PC-3 (cell line): ENCODE results near the gene LMBR1. TPM values are rescaled to one million over a fixed set of nuclear protein-coding genes. Genes with fewer than 3 reads are reported as not detected.

Experiments used
- ATAC-seq: fragments of 200-7000 bp; cut with Tn5 transposase; 2 replicates; pipeline ENCODE4 v1.9.1; 2020; ENCODE audit warnings: mild to moderate bottlenecking, moderate library complexity
- BruUV-seq: library from RNA; stranded (reverse); fragments of 400-500 nt; replicated peaks from 2 replicates; lab custom pipeline; 2021; lab: Mats Ljungman, UMichigan
- CTCF ChIA-PET: fragments of 300-600 bp; sonication (Branson Sonifier 250); formaldehyde crosslinking; loops from one replicate; lab custom pipeline; 2022; ENCODE audit warnings: antibody characterized with exemption; lab: Charles Lee
- POLR2A ChIA-PET: fragments of 300-600 bp; sonication (Branson Sonifier 250); formaldehyde crosslinking; loops from one replicate; lab custom pipeline; 2022; ENCODE audit warnings: antibody characterized with exemption; ENCODE audit not compliant: unreplicated experiment; lab: Charles Lee
- DNase-seq: peaks from one replicate; pipeline ENCODE4 v3.0.0-alpha.2; 2015
- H2AFZ ChIP-seq: fragments of 300-600 bp; sonication (generic); 2 replicates; pipeline ENCODE4 v1.6.0; 2016; ENCODE audit warnings: antibody characterized with exemption, low read length
- H3F3A ChIP-seq: fragments of 300-600 bp; sonication (generic); one replicate; pipeline ENCODE4 v1.6.0; 2017; ENCODE audit warnings: antibody characterized with exemption, low read length, control low read depth, mild to moderate bottlenecking; ENCODE audit not compliant: unreplicated experiment
- H3K27ac ChIP-seq: fragments of 300-600 bp; sonication (generic); 2 replicates; pipeline ENCODE4 v1.5.1; 2016; ENCODE audit warnings: mild to moderate bottlenecking, low read length
- H3K27me3 ChIP-seq: fragments of 300-600 bp; sonication (generic); 2 replicates; pipeline ENCODE4 v1.6.1; 2016; ENCODE audit warnings: low read length, mixed read lengths
- H3K36me3 ChIP-seq: fragments of 300-600 bp; sonication (generic); 2 replicates; pipeline ENCODE4 v1.6.1; 2016; ENCODE audit warnings: low read depth, mixed run types, low read length, mixed read lengths
- H3K4me1 ChIP-seq: fragments of 300-600 bp; sonication (generic); 2 replicates; pipeline ENCODE4 v1.5.1; 2016; ENCODE audit warnings: low read length; ENCODE audit not compliant: insufficient read depth
- H3K4me2 ChIP-seq: fragments of 300-600 bp; sonication (generic); 2 replicates; pipeline ENCODE4 v1.6.0; 2016; ENCODE audit warnings: low read length
- H3K4me3 ChIP-seq: fragments of 300-600 bp; sonication (generic); 2 replicates; pipeline ENCODE4 v1.5.1; 2016; ENCODE audit warnings: mild to moderate bottlenecking, low read length, mixed read lengths
- H3K79me2 ChIP-seq: fragments of 300-600 bp; sonication (generic); 2 replicates; pipeline ENCODE4 v1.6.1; 2017; ENCODE audit warnings: low read length, mixed read lengths
- H3K9ac ChIP-seq: fragments of 300-600 bp; sonication (generic); 2 replicates; pipeline ENCODE4 v1.6.0; 2016; ENCODE audit warnings: mild to moderate bottlenecking, low read length
- H3K9me2 ChIP-seq: fragments of 300-600 bp; sonication (generic); replicated peaks from 2 replicates; pipeline ENCODE4 v1.6.1; 2016; ENCODE audit warnings: mixed run types, low read length, mixed read lengths
- H3K9me3 ChIP-seq: fragments of 300-600 bp; sonication (generic); 2 replicates; pipeline ENCODE4 v1.6.1; 2016; ENCODE audit warnings: low read length, mixed read lengths
- H4K20me1 ChIP-seq: fragments of 300-600 bp; sonication (generic); 2 replicates; pipeline ENCODE4 v1.6.1; 2016; ENCODE audit warnings: low read length, mixed read lengths
- CTCF ChIP-seq: fragments of 300-600 bp; sonication (generic); conservative IDR thresholded peaks from 2 replicates; pipeline ENCODE4 v1.5.1; 2017; ENCODE audit warnings: antibody characterized with exemption, low read depth, mild to moderate bottlenecking, low read length
- EZH2 ChIP-seq: fragments of 300-600 bp; sonication (generic); IDR thresholded peaks from one replicate; pipeline ENCODE4 v1.6.1; 2017; ENCODE audit warnings: antibody characterized with exemption, mild to moderate bottlenecking, low read length; ENCODE audit not compliant: unreplicated experiment
- EZH2phosphoT487 ChIP-seq: fragments of 300-600 bp; sonication (generic); IDR thresholded peaks from 2 replicates; pipeline ENCODE4 v1.6.1; 2018; ENCODE audit warnings: mild to moderate bottlenecking, antibody characterized with exemption, low read length, borderline replicate concordance
- intact Hi-C: fragments of 100-400 bp; cut with micrococcal nuclease; formaldehyde crosslinking; loops from 2 replicates; pipeline ENCODE4 v1.9.0; 2023
- total RNA-seq: library from RNA; depleted of rRNA; stranded (reverse); fragments of >200 nt; gene quantifications from 2 replicates; pipeline ENCODE4 v1.2.3, GENCODE V29; 2014

Gene LMBR1
- total RNA-seq, 1 experiment from 2014 or later, result 61.7 TPM

GRCh38 chr7:156751319-156751718 is 141.7 kb downstream of the LMBR1 start:
- Histone ChIP-seq H3K9me2 (no peaks in the 10 kb centered on the region), H3K79me2 (no peaks in the 10 kb centered on the region), H2AFZ (no peak overlapping the region), H3K36me3 (no peaks in the 10 kb centered on the region; the same call in 1 of the 2 replicates), H4K20me1 (no peaks in the 10 kb centered on the region), H3K27me3 (no peaks in the 10 kb centered on the region), H3K4me2 (peak overlapping the region; percentile 52), H3K9me3 (no peaks in the 10 kb centered on the region), H3K27ac (peak overlapping the region; percentile 42), H3K4me3 (no peak overlapping the region), H3F3A (no peaks in the 10 kb centered on the region), H3K9ac (no peak overlapping the region), H3K4me1 (peaks cover 24% of the 10 kb centered on the region)
- ATAC-seq (peak; percentile 93), DNase-seq (peak; percentile 85)
- intact Hi-C loops, result loop anchor here (2.0 kb wide), 2 partner anchors 27 to 59 kb away; no protein-coding TSS in a partner anchor
- ChIA-PET POLR2A (no interaction called here), CTCF (interaction anchor here (0.6 kb wide), 1 partner anchor 13 kb away, joined by 3 read pairs; no protein-coding TSS in a partner anchor)
- no TSS peak for BruUV-seq
- TF ChIP-seq EZH2, result no peak
- TF ChIP-seq CTCF, result no peak

GRCh38 chr7:156747718-156748117 is 145.3 kb downstream of the LMBR1 start:
- Histone ChIP-seq H3K4me1 (peaks cover 24% of the 10 kb centered on the region), H3K9me2 (no peaks in the 10 kb centered on the region), H3K4me2 (no peak overlapping the region), H2AFZ (no peak overlapping the region), H3K27me3 (no peaks in the 10 kb centered on the region), H3K9me3 (no peaks in the 10 kb centered on the region), H3K27ac (no peak overlapping the region), H4K20me1 (no peaks in the 10 kb centered on the region), H3K9ac (no peak overlapping the region), H3K79me2 (no peaks in the 10 kb centered on the region), H3K36me3 (no peaks in the 10 kb centered on the region; the same call in 1 of the 2 replicates), H3F3A (no peaks in the 10 kb centered on the region), H3K4me3 (no peak overlapping the region)
- TF ChIP-seq EZH2 (no peak), EZH2phosphoT487 (no peak), CTCF (no peak)
- intact Hi-C loops, result no loop called here
- POLR2A ChIA-PET, result no interaction called here
- no TSS peak for BruUV-seq
- DNase-seq (no peak), ATAC-seq (peak; percentile 55)
- CTCF ChIA-PET, result no interaction called here

GRCh38 chr7:156746891-156747290 is 146.1 kb downstream of the LMBR1 start:
- Histone ChIP-seq H3K4me2 (no peak overlapping the region), H3K36me3 (no peaks in the 10 kb centered on the region; the same call in 1 of the 2 replicates), H4K20me1 (no peaks in the 10 kb centered on the region), H3K4me3 (no peak overlapping the region), H3K9me2 (no peaks in the 10 kb centered on the region), H3K27ac (no peak overlapping the region), H3K79me2 (no peaks in the 10 kb centered on the region), H3K27me3 (no peaks in the 10 kb centered on the region), H3K4me1 (peaks cover 17% of the 10 kb centered on the region), H3K9me3 (no peaks in the 10 kb centered on the region), H3K9ac (no peak overlapping the region), H3F3A (no peaks in the 10 kb centered on the region), H2AFZ (no peak overlapping the region)
- intact Hi-C loops, result no loop called here
- CTCF ChIA-PET, result no interaction called here
- ATAC-seq (no peak), DNase-seq (no peak)
- TF ChIP-seq EZH2phosphoT487, result no peak
- no peak for TF ChIP-seq EZH2
- no peak for TF ChIP-seq CTCF
- BruUV-seq, result no TSS peak
- POLR2A ChIA-PET, result no interaction called here
